Measurements from ENCODE around the gene MYO16.

Gene MYO16

GRCh38 chr13:109163037-109163379 lies 533.6 kb downstream of the MYO16 start:
- H3K4me3 ChIP-seq (ENCODE audit: insufficient read depth, low read length, poor library complexity, severe bottlenecking), result no peak overlapping the region
- H3K36me3 ChIP-seq (ENCODE audit: low read length), result no peaks in the 10 kb centered on the region
- no peak overlapping the region for H2AFZ ChIP-seq (ENCODE audit: low read depth, low read length, severe bottlenecking)
- peak overlapping the region; percentile 64 for H3K27ac ChIP-seq (ENCODE audit: low read depth, low read length)
- H3K79me2 ChIP-seq (ENCODE audit: insufficient read depth, low read length), result no peaks in the 10 kb centered on the region
- no peak overlapping the region for H3K9ac ChIP-seq (ENCODE audit: low read length)
- no peak for TF ChIP-seq EZH2phosphoT487 (conservative IDR thresholded peaks at IDR 0.05; ENCODE audit: low read length)
- no peak for TF ChIP-seq CTCF (IDR thresholded peaks at IDR 0.05; ENCODE audit: insufficient read depth, low read length, poor library complexity, severe bottlenecking)
- no peaks in the 10 kb centered on the region for H3K9me2 ChIP-seq (replicated peaks; ENCODE audit: insufficient read depth, low read length)
- no peaks in the 10 kb centered on the region for H3K9me3 ChIP-seq (ENCODE audit: insufficient read depth, low read length)
- H3K4me2 ChIP-seq (ENCODE audit: low read depth, low read length, poor library complexity, severe bottlenecking), result peak overlapping the region; percentile 48
- no peaks in the 10 kb centered on the region for H3K27me3 ChIP-seq (ENCODE audit: low read length)
- no peaks in the 10 kb centered on the region for H4K20me1 ChIP-seq (ENCODE audit: low read depth, low read length)
- no peaks in the 10 kb centered on the region; the same call in 1 of the 2 replicates for H3F3A ChIP-seq (ENCODE audit: insufficient read depth)

DNA sequence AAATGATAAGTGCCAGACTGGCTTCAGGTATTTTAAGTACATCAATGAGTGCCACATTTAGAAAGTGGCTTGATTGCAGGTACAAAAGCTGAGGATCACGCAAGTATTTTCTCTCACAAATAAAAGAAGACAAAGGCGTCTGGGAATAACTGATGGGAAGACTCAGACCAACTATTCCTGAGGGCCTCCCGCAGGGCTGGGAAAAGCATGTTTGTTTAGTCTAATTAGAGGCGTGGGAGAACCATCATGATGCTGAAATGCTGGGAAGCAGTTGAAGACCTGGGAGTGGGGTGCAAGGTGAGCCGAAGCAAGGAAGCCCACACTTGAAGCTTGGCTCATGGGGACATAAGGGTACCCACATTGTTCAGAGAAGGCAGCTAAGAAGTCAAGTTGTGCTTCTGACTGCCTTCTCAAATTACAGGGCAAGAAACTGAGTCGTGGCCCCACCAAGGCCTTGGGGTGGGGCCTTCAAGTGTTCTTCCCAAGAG lies 536.0 kb downstream of the MYO16 start:
- Histone ChIP-seq H3K4me3 (ENCODE audit: insufficient read depth, low read length, poor library complexity, severe bottlenecking) (no peak overlapping the region), H3K27ac (ENCODE audit: low read depth, low read length) (no peak overlapping the region), H3K36me3 (ENCODE audit: low read length) (no peaks in the 10 kb centered on the region), H2AFZ (ENCODE audit: low read depth, low read length, severe bottlenecking) (no peak overlapping the region), H3F3A (ENCODE audit: insufficient read depth) (no peaks in the 10 kb centered on the region; the same call in 1 of the 2 replicates), H3K9ac (ENCODE audit: low read length) (no peak overlapping the region), H3K4me2 (ENCODE audit: low read depth, low read length, poor library complexity, severe bottlenecking) (no peak overlapping the region), H3K79me2 (ENCODE audit: insufficient read depth, low read length) (no peaks in the 10 kb centered on the region), H4K20me1 (ENCODE audit: low read depth, low read length) (no peaks in the 10 kb centered on the region), H3K9me2 (replicated peaks; ENCODE audit: insufficient read depth, low read length) (no peaks in the 10 kb centered on the region), H3K27me3 (ENCODE audit: low read length) (no peaks in the 10 kb centered on the region), H3K9me3 (ENCODE audit: insufficient read depth, low read length) (no peaks in the 10 kb centered on the region)
- TF ChIP-seq EZH2phosphoT487 (conservative IDR thresholded peaks at IDR 0.05; ENCODE audit: low read length) (no peak), CTCF (IDR thresholded peaks at IDR 0.05; ENCODE audit: insufficient read depth, low read length, poor library complexity, severe bottlenecking) (no peak)

DNA sequence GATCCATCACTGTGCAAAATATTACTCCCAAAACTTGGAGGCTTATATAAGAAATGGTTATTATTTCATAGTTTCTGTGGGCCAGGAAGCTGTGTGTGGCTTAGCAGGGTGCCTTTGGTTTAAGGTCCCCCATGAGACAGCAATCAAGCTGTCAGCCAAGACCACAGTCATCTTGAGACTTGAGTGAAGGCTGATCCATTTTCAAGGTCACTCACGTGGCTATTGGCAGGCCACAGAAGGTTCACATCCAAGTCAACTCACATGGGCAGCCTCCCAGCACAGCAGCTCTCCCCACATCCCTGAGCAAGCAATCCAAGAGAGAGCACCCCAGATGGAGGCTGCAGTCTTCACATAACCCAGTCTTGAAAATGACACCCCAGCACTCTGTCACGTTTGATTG lies 537.4 kb downstream of the MYO16 start:
- TF ChIP-seq CTCF (IDR thresholded peaks at IDR 0.05; ENCODE audit: insufficient read depth, low read length, poor library complexity, severe bottlenecking) (no peak), EZH2phosphoT487 (conservative IDR thresholded peaks at IDR 0.05; ENCODE audit: low read length) (no peak)
- Histone ChIP-seq H3K9ac (ENCODE audit: low read length) (no peak overlapping the region), H3K4me3 (ENCODE audit: insufficient read depth, low read length, poor library complexity, severe bottlenecking) (no peak overlapping the region), H2AFZ (ENCODE audit: low read depth, low read length, severe bottlenecking) (no peak overlapping the region), H3K4me2 (ENCODE audit: low read depth, low read length, poor library complexity, severe bottlenecking) (no peak overlapping the region), H3F3A (ENCODE audit: insufficient read depth) (no peaks in the 10 kb centered on the region), H3K79me2 (ENCODE audit: insufficient read depth, low read length) (no peaks in the 10 kb centered on the region), H4K20me1 (ENCODE audit: low read depth, low read length) (no peaks in the 10 kb centered on the region), H3K9me2 (replicated peaks; ENCODE audit: insufficient read depth, low read length) (no peaks in the 10 kb centered on the region), H3K36me3 (ENCODE audit: low read length) (no peaks in the 10 kb centered on the region), H3K27me3 (ENCODE audit: low read length) (no peaks in the 10 kb centered on the region), H3K27ac (ENCODE audit: low read depth, low read length) (no peak overlapping the region), H3K9me3 (ENCODE audit: insufficient read depth, low read length) (no peaks in the 10 kb centered on the region)
